Measurements from ENCODE around the gene PTPRG. TPM values are rescaled to one million over a fixed set of nuclear protein-coding genes. Genes with fewer than 3 reads are reported as not detected.

The PTPRG gene
- total RNA-seq, 1 experiment from 2014 or later: 32.1 TPM

DNA sequence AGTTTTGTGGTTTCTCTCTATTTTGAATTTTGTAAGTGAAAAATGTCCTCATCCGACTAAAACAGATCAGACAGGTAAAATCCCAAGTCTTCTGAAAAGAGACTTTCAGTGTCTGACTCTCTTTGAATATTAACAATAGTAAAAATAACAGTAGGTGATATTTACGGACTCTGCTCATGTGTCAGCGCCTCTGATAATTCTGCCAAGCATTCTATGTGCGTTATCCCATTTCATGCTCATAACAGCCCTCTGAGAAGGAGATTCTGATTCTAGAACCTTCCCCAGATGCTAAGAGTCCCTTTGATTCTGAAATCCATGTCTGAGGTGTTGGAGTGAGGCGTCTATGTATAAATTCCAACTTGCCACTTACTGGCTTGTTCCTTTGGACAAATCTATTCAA, 529.1 kb downstream of the PTPRG start:
- Histone ChIP-seq H3K4me3 (replicated peaks in 1 of 2; ENCODE audit: low read depth in 1 of 2, low read length in 2 of 2) (no peak overlapping the region), H3K4me2 (ENCODE audit: low read length) (no peak overlapping the region), H3K79me2 (ENCODE audit: insufficient read depth, low read length) (no peaks in the 10 kb centered on the region), H4K20me1 (ENCODE audit: insufficient read depth) (no peaks in the 10 kb centered on the region), H3K4me1 (ENCODE audit: control insufficient read depth in 1 of 2, insufficient read depth in 2 of 2, low read length in 2 of 2) (no peaks in the 10 kb centered on the region), H3K9me2 (ENCODE audit: insufficient read depth) (no peaks in the 10 kb centered on the region), H2AFZ (ENCODE audit: low read depth, low read length, poor library complexity, severe bottlenecking) (no peak overlapping the region), H3K36me3 (ENCODE audit: control insufficient read depth in 1 of 2, insufficient read depth in 2 of 2, low read length in 2 of 2) (no peaks in the 10 kb centered on the region), H3K27me3 (ENCODE audit: insufficient read depth, low read length) (no peaks in the 10 kb centered on the region), H3K9me3 (ENCODE audit: control insufficient read depth in 1 of 2, insufficient read depth in 1 of 2, low read depth in 1 of 2, low read length in 2 of 2) (no peaks in the 10 kb centered on the region), H3K9ac (ENCODE audit: low read length) (no peak overlapping the region), H3K27ac (ENCODE audit: low read depth, low read length) (no peak overlapping the region)
- ChIA-PET RAD21 (ENCODE audit: low non-redundant PET in 1 of 2, low total read pairs in 2 of 2, uncharacterized antibody in 2 of 2, unreplicated experiment in 2 of 2) (no interaction called here), POLR2A (no interaction called here), CTCF (no interaction called here)
- TF ChIP-seq ELF1 (IDR thresholded peaks at IDR 0.05; ENCODE audit: borderline replicate concordance, low read depth) (no peak), SIN3A (IDR thresholded peaks at IDR 0.05; ENCODE audit: low read depth) (no peak), POLR2AphosphoS5 (IDR thresholded peaks at IDR 0.05; ENCODE audit: low read depth, low read length) (no peak), SP1 (IDR thresholded peaks at IDR 0.05; ENCODE audit: low read depth) (no peak), FOSL1 (IDR thresholded peaks at IDR 0.05; ENCODE audit: low read depth) (no peak), TCF7L2 (IDR thresholded peaks at IDR 0.05; ENCODE audit: borderline replicate concordance, extremely low read depth, insufficient read depth, insufficient read length) (no peak), CBX3 (IDR thresholded peaks at IDR 0.05; ENCODE audit: low read depth) (no peak)
- BruUV-seq (replicated peaks): no TSS peak
- ATAC-seq (no peak), DNase-seq (ENCODE audit: low read depth, low spot score) (no peak)
- intact Hi-C loops (cut with micrococcal nuclease): no loop called here

DNA sequence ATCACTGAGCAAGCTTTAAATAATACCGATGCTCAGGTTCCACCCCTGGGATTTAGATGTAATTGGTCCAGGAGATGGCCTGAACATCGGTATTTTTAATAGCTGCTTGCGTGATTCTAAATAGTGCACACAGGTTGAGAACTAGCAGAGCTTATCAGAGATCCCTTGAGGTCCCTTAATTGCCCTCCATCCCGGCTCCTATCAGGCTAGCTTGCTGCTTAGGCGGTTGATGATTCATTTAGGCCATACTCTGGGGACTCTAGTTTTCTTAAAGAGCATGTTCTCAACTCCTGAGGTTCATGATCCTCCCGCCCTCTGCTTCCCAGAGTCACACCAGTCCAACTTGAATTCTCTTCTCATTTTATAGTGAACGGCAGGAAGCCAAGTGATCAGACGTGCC, 531.7 kb downstream of the PTPRG start:
- Histone ChIP-seq H3K79me2 (ENCODE audit: insufficient read depth, low read length) (no peaks in the 10 kb centered on the region), H3K36me3 (ENCODE audit: control insufficient read depth in 1 of 2, insufficient read depth in 2 of 2, low read length in 2 of 2) (no peaks in the 10 kb centered on the region), H4K20me1 (ENCODE audit: insufficient read depth) (no peaks in the 10 kb centered on the region), H3K9ac (ENCODE audit: low read length) (no peak overlapping the region), H3K9me3 (ENCODE audit: control insufficient read depth in 1 of 2, insufficient read depth in 1 of 2, low read depth in 1 of 2, low read length in 2 of 2) (no peaks in the 10 kb centered on the region), H2AFZ (ENCODE audit: low read depth, low read length, poor library complexity, severe bottlenecking) (no peak overlapping the region), H3K27ac (ENCODE audit: low read depth, low read length) (no peak overlapping the region), H3K27me3 (ENCODE audit: insufficient read depth, low read length) (no peaks in the 10 kb centered on the region), H3K4me3 (replicated peaks in 1 of 2; ENCODE audit: low read depth in 1 of 2, low read length in 2 of 2) (no peak overlapping the region), H3K9me2 (ENCODE audit: insufficient read depth) (no peaks in the 10 kb centered on the region), H3K4me1 (ENCODE audit: control insufficient read depth in 1 of 2, insufficient read depth in 2 of 2, low read length in 2 of 2) (no peaks in the 10 kb centered on the region), H3K4me2 (ENCODE audit: low read length) (no peak overlapping the region)
- ChIA-PET POLR2A (no interaction called here), CTCF (no interaction called here), RAD21 (ENCODE audit: low non-redundant PET in 1 of 2, low total read pairs in 2 of 2, uncharacterized antibody in 2 of 2, unreplicated experiment in 2 of 2) (no interaction called here)
- ATAC-seq (no peak), DNase-seq (ENCODE audit: low read depth, low spot score) (no peak)
- BruUV-seq (replicated peaks): no TSS peak
- intact Hi-C loops (cut with micrococcal nuclease): no loop called here
- no peak for TF ChIP-seq POLR2AphosphoS5 (IDR thresholded peaks at IDR 0.05; ENCODE audit: low read depth, low read length)
- TF ChIP-seq, protein P1, sequence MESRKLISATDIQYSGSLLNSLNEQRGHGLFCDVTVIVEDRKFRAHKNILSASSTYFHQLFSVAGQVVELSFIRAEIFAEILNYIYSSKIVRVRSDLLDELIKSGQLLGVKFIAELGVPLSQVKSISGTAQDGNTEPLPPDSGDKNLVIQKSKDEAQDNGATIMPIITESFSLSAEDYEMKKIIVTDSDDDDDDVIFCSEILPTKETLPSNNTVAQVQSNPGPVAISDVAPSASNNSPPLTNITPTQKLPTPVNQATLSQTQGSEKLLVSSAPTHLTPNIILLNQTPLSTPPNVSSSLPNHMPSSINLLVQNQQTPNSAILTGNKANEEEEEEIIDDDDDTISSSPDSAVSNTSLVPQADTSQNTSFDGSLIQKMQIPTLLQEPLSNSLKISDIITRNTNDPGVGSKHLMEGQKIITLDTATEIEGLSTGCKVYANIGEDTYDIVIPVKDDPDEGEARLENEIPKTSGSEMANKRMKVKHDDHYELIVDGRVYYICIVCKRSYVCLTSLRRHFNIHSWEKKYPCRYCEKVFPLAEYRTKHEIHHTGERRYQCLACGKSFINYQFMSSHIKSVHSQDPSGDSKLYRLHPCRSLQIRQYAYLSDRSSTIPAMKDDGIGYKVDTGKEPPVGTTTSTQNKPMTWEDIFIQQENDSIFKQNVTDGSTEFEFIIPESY (IDR thresholded peaks at IDR 0.05; ENCODE audit: extremely low read depth, insufficient replicate concordance, low read length): no peak
- TF ChIP-seq RAD21 (IDR thresholded peaks at IDR 0.05; ENCODE audit: low read depth): no peak
- no peak for TF ChIP-seq TCF7L2 (IDR thresholded peaks at IDR 0.05; ENCODE audit: borderline replicate concordance, extremely low read depth, insufficient read depth, insufficient read length)
- TF ChIP-seq SIN3A (IDR thresholded peaks at IDR 0.05; ENCODE audit: low read depth): no peak
- no peak for TF ChIP-seq JUND (IDR thresholded peaks at IDR 0.05)
- no peak for TF ChIP-seq ELF1 (IDR thresholded peaks at IDR 0.05; ENCODE audit: borderline replicate concordance, low read depth)
- TF ChIP-seq, protein P2, sequence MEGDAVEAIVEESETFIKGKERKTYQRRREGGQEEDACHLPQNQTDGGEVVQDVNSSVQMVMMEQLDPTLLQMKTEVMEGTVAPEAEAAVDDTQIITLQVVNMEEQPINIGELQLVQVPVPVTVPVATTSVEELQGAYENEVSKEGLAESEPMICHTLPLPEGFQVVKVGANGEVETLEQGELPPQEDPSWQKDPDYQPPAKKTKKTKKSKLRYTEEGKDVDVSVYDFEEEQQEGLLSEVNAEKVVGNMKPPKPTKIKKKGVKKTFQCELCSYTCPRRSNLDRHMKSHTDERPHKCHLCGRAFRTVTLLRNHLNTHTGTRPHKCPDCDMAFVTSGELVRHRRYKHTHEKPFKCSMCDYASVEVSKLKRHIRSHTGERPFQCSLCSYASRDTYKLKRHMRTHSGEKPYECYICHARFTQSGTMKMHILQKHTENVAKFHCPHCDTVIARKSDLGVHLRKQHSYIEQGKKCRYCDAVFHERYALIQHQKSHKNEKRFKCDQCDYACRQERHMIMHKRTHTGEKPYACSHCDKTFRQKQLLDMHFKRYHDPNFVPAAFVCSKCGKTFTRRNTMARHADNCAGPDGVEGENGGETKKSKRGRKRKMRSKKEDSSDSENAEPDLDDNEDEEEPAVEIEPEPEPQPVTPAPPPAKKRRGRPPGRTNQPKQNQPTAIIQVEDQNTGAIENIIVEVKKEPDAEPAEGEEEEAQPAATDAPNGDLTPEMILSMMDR (IDR thresholded peaks at IDR 0.05 in 2 of 3, conservative IDR thresholded peaks at IDR 0.05 in 1 of 3; ENCODE audit: borderline replicate concordance in 1 of 3, insufficient read depth in 1 of 3, low read depth in 2 of 3, low read length in 2 of 3): no peak
- TF ChIP-seq, protein P3, sequence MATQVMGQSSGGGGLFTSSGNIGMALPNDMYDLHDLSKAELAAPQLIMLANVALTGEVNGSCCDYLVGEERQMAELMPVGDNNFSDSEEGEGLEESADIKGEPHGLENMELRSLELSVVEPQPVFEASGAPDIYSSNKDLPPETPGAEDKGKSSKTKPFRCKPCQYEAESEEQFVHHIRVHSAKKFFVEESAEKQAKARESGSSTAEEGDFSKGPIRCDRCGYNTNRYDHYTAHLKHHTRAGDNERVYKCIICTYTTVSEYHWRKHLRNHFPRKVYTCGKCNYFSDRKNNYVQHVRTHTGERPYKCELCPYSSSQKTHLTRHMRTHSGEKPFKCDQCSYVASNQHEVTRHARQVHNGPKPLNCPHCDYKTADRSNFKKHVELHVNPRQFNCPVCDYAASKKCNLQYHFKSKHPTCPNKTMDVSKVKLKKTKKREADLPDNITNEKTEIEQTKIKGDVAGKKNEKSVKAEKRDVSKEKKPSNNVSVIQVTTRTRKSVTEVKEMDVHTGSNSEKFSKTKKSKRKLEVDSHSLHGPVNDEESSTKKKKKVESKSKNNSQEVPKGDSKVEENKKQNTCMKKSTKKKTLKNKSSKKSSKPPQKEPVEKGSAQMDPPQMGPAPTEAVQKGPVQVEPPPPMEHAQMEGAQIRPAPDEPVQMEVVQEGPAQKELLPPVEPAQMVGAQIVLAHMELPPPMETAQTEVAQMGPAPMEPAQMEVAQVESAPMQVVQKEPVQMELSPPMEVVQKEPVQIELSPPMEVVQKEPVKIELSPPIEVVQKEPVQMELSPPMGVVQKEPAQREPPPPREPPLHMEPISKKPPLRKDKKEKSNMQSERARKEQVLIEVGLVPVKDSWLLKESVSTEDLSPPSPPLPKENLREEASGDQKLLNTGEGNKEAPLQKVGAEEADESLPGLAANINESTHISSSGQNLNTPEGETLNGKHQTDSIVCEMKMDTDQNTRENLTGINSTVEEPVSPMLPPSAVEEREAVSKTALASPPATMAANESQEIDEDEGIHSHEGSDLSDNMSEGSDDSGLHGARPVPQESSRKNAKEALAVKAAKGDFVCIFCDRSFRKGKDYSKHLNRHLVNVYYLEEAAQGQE (IDR thresholded peaks at IDR 0.05; ENCODE audit: low read depth): no peak
- TF ChIP-seq POLR2A (IDR thresholded peaks at IDR 0.05; ENCODE audit: borderline replicate concordance, extremely low read depth, insufficient read depth, insufficient read length): no peak
- no peak for TF ChIP-seq EGR1 (IDR thresholded peaks at IDR 0.05; ENCODE audit: low read depth)
